Measurements from ENCODE around the gene MTO1.

- TF ChIP-seq POLR2A (IDR thresholded peaks at IDR 0.05) (peak in 1 of 2 donors; percentile 73), CTCF (IDR thresholded peaks at IDR 0.05) (no peak), POLR2AphosphoS5 (IDR thresholded peaks at IDR 0.05) (peak in 2 of 3 donors; percentile 51 to 62), EP300 (IDR thresholded peaks at IDR 0.05) (no peak)
Measured at GRCh38 chr6:73523434-73524123, 62.0 kb downstream of the MTO1 start.
